Colon (tissue), 2 donors: ENCODE measurements around the gene KCNQ1.
A peak's percentile ranks its signal among the peaks of the same experiment; 100 is the strongest.
"Not testable (repeated sequence)": the region's sequence is repeated elsewhere in the genome, so short reads cannot be mapped to it uniquely, and the experiment has no call there.

Experiments
- FAIRE-seq: peaks from 2 replicates; lab custom pipeline; 2012; peaks lifted over from hg19 to GRCh38; lab: Jason Lieb, UNC
- donor health status: control.
- donor health status: control.

KCNQ1 gene

DNA sequence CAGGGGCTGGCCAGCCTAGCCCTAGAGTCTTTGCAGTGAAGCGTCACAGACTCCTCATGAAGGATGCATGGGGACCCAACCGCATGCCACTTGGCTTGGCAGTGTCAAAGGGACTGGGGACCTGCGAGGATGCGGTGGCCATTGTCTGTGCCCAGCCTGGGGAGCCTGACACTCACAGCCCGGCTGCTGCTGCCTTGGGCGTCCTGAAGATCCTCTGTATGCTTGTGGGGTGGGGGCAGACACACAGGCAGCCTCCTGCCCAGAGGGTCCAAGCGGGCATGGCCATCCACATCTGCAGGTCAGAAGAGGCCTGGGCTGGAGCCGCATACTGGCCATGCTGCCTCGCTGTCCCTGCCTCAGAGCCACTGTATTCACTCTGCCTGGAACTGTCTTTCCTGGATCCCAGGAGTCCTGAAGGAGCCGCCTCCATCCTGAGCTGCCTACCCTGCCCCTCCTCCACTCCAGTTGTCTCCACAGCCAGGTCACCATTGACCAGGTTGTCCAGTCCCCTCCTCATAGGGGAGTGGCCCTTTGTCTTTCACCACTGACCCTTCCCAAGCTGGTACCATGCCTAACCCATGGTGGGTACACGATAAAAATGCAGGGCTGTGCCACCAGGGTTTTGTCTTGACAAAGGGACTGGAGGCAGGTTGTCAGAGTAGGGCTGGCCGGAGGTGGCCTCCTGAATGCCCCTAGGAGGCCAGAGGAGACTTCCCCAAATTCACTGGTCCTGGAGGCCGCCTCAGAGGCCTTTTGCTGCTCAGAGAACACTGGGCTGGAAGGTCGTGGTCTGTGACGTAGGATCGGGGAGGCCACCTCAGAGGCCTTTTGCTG is 148.0 kb downstream of the KCNQ1 start:
- FAIRE-seq = no peak

DNA sequence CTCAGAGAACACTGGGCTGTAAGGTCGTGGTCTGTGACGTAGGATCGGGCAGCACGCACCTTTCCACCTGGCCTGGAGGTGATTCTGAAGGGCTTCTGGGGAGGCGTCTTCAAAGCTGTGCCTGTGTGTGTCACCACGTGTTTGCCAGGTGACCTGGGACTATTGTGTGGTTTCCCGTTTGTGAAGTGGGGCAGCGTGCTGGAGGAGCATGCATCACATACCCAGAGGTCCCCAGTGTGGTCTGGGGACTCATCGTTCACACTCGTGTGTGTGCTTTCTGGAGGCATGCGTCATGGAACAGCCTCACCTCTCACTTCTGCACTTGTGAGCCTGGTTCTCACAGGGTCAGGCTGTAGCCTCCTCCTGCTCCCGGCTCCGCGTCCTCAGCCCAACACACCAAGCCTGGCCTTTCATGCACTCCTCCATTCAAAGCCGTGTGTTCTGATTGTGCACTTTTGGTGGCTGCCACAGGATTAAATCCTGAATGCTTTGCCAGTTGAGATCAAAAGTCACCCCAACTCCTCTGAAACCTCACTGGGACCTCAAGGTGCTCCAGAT is 148.7 kb downstream of the KCNQ1 start:
- FAIRE-seq = no peak

DNA sequence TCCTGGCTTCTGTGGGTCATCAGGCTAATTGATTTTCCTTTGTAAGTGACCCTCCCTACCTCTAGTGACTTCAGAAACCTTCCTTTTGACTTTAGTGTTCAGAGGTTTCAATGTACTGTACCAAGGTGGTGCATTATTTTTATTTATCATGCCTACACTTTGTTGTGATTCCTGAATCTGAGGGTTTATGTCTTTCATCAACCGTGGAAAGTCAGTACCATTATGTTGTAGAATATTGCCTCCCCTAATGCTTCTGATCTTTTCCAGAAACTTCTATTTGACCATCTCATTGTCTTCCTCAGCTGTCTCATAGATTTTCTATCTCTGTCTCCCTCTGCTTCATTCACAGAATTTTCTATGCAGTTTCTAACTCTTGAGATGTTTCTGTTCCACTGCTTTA is 149.5 kb downstream of the KCNQ1 start:
- FAIRE-seq = no peak

DNA sequence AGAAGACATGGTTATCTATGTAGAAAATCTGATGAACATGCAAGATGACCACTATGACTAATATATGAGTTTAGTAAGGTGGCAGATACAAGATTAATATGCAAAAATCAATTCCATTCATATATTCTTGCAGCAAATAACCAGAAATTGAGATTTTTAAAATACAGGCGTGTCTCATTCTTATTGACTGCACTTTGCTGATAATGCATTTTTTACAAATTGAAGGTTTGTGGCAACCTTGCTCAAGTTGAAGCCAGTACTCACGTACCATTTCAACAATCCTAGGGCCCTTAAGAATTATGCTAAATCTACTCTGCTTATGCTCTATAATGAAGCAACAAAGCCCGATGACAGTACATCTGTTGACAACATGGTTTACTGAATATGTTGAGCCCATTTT is 150.4 kb downstream of the KCNQ1 start:
- no peak for FAIRE-seq

DNA sequence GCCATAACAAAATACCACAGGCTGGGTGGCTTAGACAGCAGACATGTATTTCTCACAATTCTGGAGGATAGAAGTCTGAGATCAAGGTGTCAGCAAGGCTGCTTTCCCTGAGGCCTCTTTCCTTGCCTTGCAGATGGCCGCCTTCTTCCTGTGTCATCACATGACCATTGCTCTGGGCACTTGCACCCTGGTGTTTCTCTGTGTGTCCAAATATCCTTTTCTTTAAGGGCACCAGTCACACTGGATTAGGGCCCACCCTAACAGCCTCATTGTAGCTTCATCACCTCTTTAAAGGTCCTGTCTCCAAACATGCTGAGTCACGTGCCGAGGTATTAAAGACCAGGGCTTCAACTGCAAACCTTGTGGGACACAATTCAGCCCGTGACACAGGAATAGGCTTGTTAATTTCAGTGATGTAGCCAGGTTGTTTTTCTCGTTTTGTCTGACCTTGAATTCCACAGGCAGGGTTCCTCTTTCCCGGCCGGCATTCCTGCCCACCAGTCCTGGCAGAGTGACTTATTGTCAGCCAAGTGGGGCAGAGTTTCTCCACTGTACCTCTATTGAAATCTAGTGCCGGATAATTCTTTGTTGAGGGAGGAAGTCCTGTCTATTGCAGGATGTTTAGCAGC is 154.9 kb downstream of the KCNQ1 start:
- FAIRE-seq = no peak

DNA sequence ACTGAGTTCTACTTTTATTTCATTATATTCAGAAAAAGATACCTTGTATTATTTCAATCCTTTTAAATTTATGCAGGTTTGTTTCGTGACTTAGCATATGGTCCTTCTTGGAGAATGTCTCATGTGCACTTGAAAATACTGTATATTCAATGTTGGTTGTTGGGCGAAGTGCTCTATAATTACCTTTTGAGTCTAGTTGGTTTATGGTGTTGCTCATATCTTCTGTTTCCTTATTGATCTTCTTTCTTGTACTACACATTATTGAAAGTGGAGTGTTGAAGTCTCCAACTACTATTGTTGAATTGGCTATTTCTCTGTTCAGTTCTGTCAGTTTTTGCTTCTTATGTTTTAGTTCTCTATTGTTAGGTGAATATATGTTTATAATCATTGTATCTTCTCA is 164.5 kb downstream of the KCNQ1 start:
- peak; percentile 18 for FAIRE-seq

DNA sequence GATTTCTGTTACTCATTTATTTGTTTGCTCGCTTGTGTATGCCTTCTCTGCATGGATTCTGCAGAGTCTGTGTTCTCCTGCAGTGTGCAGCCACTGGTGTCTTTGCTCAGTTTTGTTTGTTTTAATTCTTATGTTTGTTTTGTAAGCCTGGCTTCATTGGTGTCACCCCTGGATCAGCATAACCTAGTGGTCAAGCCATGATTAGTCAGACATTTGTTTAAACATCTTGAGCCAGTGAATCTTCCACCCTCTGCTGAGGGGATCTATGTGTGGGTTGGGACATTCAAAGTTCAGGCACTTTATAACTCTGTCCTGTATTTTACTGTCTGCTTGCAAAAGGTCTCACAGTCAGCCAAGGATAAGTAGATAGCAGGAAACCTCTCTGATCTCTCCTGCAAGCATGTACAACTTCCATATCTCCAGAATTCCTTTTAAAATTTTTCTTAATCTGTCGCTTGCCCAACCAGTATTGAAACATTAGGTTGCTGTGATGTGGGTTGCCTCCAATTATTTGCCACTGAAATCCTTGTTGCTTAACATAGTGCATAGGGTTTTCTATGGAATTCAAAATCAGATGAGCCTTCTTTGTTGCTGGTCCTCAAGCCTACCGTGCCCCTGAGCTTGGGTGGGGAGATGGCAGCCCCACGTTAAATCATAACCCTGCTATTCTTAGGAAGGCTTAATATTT is 168.2 kb downstream of the KCNQ1 start:
- no peak for FAIRE-seq

DNA sequence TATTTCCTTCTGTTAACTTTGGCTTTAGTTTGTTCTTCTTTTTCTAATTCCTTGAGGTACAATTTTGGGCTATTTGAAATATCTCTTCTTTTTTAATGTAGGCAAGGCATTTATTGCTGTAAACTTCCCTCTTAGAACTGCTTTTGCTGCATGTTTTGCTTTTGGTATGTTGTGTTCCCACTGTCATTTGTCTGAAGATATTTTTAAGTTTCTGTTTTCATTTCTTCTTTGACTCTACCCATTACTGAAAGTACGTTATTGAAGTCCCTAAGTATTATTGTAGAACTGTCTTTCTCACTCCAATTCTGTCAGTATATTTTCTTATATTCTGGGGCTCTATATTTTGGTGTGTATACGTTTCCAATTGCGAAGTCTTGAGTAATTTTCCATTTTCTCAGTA is 177.1 kb downstream of the KCNQ1 start:
- FAIRE-seq = no peak

DNA sequence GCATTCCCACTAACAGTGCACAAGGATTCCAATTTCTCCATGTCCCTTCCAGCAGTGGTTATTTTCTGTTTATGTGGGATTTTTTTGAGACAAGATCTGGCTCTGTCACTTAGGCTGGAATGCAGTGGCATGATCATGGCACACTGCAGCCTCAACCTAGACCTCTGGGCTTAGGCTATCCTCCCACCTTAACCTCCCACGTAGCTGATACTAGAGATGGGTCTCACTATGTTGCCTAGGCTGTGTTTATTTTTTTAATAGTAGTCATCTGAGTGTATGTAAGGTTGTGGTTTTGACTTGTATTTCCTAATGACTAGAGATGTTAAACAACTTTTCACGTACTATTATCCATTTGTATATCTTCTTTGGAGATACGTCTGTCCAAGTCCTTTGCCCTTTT is 180.4 kb downstream of the KCNQ1 start:
- FAIRE-seq = no peak

DNA sequence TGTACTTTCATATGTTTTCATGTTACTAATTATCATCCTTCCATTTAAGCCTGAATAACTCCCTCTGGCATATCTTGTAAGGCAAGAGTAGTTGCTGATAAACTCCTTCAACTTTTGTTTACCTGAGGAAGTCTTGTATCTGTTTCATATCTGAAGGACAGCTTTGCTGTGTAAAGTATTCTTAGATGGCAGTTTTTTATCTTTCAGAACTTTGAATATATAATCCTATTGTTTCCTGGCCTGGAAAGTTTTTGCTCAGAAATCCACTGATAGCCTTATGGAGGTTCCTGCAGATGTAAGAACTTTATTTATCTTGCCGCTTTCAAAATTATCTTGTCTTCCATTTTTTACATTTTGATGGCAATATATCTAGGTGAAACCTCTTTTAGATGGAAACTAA is 185.9 kb downstream of the KCNQ1 start:
- no peak for FAIRE-seq

DNA sequence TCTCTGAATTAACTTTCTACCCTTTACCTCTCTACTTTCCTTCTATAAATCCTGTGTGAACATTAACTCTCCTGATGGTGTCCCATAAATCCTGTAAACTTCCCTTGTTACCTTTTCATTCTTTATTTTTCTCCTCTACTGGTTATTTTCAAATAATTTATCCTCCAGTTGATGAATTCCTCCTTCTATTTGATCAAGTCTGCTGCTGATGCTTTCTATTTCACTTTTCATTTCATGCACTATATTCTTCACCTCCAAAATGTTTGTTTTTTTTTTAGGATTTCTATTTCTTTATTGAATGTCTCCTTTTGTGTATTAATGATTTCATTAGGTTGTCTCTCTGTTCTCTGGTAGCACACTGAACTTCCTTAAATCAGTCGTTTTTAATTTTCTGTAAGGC is 186.4 kb downstream of the KCNQ1 start:
- FAIRE-seq = no peak

DNA sequence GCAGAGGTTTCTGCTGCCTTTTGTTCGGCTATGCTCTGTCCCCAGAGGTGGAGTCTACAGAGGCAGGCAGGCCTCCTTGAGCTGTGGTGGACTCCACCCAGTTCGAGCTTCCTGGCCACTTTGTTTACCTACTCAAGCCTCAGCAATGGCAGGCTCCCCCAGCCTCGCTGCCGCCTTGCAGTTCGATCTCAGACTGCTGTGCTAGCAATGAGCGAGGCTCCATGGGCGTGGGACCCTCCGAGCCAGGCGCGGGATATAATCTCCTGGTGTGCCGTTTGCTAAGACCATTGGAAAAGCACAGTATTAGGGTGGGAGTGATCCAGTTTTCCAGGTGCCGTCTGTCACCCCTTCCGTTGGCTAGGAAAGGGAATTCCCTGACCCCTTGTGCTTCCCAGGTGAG is 195.0 kb downstream of the KCNQ1 start:
- not testable (repeated sequence) for FAIRE-seq

DNA sequence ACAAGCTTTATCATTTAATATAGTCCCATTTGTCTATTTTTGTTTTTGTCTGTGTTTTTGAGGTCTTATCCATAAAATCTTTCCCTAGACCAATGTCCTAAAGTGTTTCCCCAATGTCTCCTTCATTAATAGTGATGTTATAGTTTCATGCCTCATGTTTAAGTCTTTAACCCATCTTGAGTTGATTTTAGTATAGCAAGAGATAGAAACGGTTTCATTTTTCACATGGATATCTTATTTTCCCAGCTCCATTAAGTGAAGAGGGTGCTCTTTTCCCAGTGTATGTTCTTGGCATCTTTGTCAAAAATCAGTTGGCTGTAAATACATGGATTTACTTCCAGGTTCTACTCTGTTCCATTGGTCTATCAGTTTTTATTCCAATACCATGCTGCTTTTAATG is 196.8 kb downstream of the KCNQ1 start:
- FAIRE-seq = no peak

DNA sequence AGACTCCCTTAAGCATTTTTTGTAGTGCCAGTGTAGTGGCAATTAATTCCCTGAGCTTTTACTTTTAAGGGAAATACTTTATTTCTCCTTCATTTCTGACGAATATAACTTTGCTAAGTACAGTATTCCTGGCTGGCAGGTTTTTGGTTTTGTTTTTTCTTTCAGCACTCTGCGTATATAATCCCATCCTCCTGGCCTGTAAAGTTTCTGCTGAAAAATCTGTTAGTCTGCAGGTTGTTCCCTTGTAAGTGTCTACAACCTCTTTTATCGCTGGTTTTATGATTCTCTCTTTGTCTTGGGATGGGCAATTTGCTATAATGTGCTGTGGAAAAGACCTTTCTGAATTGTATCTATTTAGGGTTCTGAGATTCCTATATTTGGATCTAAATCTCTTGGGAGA is 198.9 kb downstream of the KCNQ1 start:
- no peak for FAIRE-seq

DNA sequence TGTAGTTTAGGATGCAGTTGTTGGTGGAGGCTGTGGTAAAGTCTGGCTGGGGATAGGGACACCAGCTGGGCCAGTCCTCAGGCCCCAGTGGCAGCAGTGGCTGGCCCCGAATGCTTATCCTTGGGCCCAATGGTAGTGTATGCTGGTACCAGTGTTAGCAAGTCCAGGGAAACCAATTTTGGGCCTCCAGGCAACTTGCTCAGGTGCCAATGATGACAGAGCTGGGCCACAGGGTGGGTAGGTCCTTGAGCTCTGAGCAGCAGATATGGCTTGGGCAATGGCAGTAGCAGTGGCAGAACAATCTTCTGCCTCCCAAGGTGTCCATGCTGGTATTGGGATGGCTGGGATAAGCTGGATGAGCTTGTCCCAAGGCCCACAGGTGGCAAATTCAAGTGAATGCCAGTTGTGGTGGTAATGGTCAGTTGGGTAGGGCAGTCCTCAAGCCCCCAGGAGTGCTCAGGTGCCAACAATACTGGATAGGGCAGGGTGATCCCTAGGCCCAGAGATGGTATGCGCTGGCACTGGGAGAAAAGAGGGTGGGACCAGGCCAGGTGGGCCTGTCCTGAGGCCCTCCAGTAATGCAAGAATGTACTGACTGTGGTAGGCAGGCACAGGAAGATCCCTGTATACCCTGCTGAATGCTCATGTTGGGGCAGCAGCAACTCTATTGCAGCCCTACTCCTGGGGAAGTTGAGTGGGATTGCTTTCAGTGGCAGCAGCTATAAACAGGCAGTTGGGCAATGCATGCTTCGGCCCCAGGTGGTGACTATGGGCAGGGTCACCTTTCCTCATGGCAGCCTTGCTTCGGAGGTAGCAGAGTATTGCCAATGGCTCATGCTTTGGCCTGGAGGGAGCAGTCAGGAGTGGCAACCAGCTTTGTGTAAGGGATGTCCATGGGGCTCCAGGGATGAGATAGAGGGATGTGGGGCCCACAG is 200.3 kb downstream of the KCNQ1 start:
- no peak for FAIRE-seq

DNA sequence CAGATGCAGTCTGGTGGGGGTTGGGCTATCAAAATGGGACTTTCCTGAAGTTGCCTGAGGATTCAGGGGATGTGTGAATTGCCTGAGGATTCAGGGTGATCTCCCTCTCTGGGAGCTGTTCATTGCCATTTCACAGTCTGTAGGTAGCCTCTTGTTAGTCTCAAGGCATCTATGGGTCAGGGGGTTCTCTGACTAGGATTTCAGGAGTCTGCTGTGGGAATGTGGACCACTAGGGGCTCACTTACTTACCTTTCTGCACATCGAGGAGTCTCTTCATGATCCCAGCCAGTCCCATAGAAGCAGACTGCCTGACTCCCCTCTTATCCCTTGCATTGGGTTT is 200.9 kb downstream of the KCNQ1 start:
- FAIRE-seq = no peak

DNA sequence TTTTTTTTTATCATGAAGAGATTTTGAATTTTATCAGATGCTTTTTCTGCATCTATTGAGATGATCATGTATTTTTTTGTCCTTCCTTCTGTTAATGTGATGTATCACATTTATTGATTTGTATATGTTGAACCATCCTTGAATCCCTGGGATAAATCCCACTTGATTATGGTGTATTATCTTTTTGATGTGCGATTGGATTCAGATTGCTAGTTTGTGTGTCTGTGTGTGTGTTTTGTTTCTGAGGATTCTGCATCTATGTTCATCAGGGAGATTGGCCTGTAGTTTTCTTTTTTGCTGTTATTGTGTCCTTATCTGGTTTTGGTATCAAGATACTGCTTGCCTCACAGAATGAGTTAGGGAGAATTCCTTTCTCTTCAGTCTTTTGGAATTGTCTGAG is 202.4 kb downstream of the KCNQ1 start:
- no peak for FAIRE-seq

DNA sequence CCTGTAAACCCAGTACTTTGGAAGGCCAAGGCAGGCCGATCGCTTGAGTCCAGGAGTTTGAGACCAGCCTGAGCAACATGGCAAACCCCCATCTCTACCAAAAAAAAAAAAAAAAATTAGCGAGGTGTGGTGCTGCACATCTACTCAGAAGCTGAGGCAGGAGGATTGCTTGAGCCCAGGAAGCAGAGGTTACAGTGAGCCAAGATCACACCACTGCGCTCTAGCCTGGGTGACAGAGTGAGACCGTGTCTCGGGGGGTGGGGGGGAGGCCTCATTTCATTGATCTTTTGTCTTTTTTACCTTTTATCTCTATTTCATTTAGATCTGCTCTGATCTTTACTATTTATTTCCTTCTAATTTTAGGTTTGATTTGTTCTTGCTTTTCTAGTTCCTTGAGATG is 203.1 kb downstream of the KCNQ1 start:
- FAIRE-seq = no peak

DNA sequence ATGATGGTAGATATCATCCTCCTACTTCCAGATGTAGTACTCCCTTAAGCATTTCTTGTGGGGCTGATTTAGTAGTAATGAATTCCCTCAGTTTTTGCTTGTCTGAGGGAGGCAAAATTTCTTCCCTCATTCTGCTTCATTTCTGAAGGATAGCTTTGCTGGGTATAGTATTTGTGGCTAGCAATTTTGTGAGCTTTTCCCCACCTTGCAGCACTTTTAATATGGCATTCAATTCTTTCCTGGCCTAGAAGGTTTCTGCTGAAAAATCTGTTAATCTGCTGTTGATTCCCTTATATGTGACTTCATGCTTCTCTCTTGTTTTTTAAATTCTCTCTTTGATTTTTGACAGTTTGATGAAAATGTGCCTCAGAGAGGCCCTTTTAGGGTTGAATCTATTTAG is 204.6 kb downstream of the KCNQ1 start:
- no peak for FAIRE-seq

DNA sequence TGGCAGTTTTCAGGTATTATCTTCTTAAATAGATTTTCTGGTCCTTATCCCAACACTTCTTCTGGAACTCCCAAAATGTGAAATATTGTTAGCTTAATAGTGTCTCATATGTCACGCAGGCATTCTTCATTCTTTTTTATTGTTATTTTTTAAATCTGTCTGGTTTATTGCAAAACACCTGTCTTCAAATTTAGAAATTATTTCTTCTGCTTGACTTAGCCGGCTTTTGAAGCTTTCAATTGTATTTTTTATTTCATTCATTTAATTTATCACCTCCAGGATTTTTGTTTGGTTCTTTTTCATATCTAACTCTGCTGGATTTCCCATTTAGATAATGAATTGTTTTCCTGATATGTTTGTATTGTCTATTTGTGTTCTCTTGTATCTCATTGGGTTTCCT is 205.0 kb downstream of the KCNQ1 start:
- no peak for FAIRE-seq

DNA sequence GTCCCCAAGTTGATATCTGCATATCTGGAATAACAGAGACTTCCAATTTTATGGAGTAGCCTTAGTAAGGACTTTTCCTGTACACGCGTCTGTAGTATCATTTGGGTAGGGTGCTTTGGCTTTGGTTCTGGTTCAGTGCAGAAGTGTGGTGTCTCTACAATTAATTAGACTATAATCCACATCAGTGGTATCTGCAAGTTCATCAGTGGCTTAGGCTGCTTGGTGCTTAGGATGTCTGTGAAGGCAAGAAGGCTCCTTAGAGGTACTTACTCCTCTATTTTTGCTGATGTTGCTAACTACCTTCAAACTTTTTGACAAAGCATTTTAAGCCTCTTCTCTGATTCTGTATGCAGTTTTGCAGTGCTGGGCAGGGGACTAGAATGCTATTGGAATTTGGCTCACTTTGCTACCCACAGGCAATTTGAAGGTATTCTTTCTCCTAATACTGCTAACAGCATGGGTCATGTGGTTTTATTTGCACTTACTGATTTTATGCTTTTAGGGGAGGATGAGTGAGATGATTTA is 205.6 kb downstream of the KCNQ1 start:
- no peak for FAIRE-seq
